DOHH2 (cell line): ENCODE data around the gene IFIH1.

Source experiments
- H3F3A ChIP-seq: fragments of 200-600 bp; sonication (generic), shearing (Covaris generic); 2 replicates; pipeline ENCODE4 v1.6.0; 2016; ENCODE audit warnings: antibody characterized with exemption, mild to moderate bottlenecking; ENCODE audit not compliant: control insufficient read depth, insufficient read depth
- H3K27ac ChIP-seq: fragments of 200-600 bp; sonication (generic); 2 replicates; pipeline ENCODE4 v1.5.1; 2014; ENCODE audit warnings: low read depth, mild to moderate bottlenecking, low read length, moderate library complexity
- H3K27me3 ChIP-seq: fragments of 200-600 bp; sonication (generic); 2 replicates; pipeline ENCODE4 v1.6.1; 2014; ENCODE audit warnings: mild to moderate bottlenecking, low read length, mixed read lengths; ENCODE audit not compliant: control insufficient read depth
- H3K36me3 ChIP-seq: fragments of 200-600 bp; sonication (generic); 2 replicates; pipeline ENCODE4 v1.6.1; 2014; ENCODE audit warnings: mild to moderate bottlenecking, low read length, moderate library complexity, mixed read lengths; ENCODE audit not compliant: control insufficient read depth
- H3K4me1 ChIP-seq: fragments of 200-600 bp; sonication (generic); 2 replicates; pipeline ENCODE4 v1.6.1; 2014; ENCODE audit warnings: mild to moderate bottlenecking, low read length, mixed read lengths; ENCODE audit not compliant: control insufficient read depth
- H3K4me2 ChIP-seq: fragments of 200-600 bp; sonication (generic); 2 replicates; pipeline ENCODE4 v1.6.0; 2014; ENCODE audit warnings: mild to moderate bottlenecking, low read length, moderate library complexity
- H3K4me3 ChIP-seq: fragments of 200-600 bp; sonication (generic); 2 replicates; pipeline ENCODE4 v1.5.1; 2014; ENCODE audit warnings: mild to moderate bottlenecking, low read length, mixed read lengths
- H3K79me2 ChIP-seq: fragments of 200-600 bp; sonication (generic); 2 replicates; pipeline ENCODE4 v1.6.1; 2014; ENCODE audit warnings: mild to moderate bottlenecking, low read length, mixed read lengths; ENCODE audit not compliant: control insufficient read depth
- H3K9me2 ChIP-seq: fragments of 200-600 bp; sonication (generic); replicated peaks from 2 replicates; pipeline ENCODE4 v1.6.1; 2014; ENCODE audit warnings: mild to moderate bottlenecking, low read length, mixed read lengths; ENCODE audit not compliant: control insufficient read depth
- H3K9me3 ChIP-seq: fragments of 200-600 bp; sonication (generic); 2 replicates; pipeline ENCODE4 v1.6.1; 2014; ENCODE audit warnings: antibody characterized with exemption, low read length, mixed read lengths; ENCODE audit not compliant: control insufficient read depth, insufficient read depth
- H4K20me1 ChIP-seq: fragments of 200-600 bp; sonication (generic); 2 replicates; pipeline ENCODE4 v1.6.0; 2014; ENCODE audit warnings: low read depth, mild to moderate bottlenecking, antibody characterized with exemption, low read length, moderate library complexity; ENCODE audit not compliant: control insufficient read depth, insufficient read depth
- EZH2phosphoT487 ChIP-seq: fragments of 200-600 bp; sonication (generic); IDR thresholded peaks from 2 replicates; pipeline ENCODE4 v1.6.1; 2017; ENCODE audit warnings: borderline replicate concordance, mild to moderate bottlenecking, antibody characterized with exemption, low read length, moderate library complexity, mixed read lengths
- TF ChIP-seq, protein P1 (sequence below): fragments of 200-600 bp; sonication (generic); IDR thresholded peaks from one replicate; pipeline ENCODE4 v1.5.1; 2014; ENCODE audit warnings: antibody characterized with exemption, mild to moderate bottlenecking, low read depth, low read length; ENCODE audit not compliant: poor library complexity, severe bottlenecking

IFIH1 gene

DNA sequence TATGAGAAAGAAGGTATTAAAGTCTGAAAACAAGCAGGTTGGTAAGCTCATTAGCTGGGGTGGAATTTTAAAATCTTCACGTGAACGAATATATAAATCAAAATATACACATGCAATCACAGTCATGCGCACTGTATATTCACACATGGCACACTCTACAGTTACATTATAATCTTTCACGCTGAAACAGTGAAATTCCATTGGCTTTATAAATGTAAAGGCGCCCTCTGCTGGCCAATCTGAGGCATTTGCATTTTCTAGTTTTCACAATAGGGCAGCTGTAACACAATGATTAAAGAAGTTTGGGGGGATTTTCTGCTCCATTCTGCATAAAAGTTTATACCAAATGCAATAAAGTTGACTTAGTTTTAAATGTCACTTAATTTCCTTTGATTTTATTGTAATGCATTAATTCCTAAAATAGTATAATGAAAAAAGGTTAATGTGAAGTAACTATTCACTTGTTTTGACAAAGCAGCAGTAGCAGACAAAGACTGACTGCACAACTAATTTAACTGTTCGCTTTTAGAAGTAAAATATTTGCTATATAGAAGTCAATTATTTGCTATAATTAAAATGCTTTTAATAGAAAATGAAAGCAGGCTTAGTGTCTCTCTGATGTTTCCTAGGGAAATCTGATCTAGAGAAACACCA is 17.2 kb downstream of the IFIH1 start:
- no peaks in the 10 kb centered on the region for H3K79me2 ChIP-seq
- H3K27ac ChIP-seq = no peak overlapping the region
- TF ChIP-seq, protein P1, sequence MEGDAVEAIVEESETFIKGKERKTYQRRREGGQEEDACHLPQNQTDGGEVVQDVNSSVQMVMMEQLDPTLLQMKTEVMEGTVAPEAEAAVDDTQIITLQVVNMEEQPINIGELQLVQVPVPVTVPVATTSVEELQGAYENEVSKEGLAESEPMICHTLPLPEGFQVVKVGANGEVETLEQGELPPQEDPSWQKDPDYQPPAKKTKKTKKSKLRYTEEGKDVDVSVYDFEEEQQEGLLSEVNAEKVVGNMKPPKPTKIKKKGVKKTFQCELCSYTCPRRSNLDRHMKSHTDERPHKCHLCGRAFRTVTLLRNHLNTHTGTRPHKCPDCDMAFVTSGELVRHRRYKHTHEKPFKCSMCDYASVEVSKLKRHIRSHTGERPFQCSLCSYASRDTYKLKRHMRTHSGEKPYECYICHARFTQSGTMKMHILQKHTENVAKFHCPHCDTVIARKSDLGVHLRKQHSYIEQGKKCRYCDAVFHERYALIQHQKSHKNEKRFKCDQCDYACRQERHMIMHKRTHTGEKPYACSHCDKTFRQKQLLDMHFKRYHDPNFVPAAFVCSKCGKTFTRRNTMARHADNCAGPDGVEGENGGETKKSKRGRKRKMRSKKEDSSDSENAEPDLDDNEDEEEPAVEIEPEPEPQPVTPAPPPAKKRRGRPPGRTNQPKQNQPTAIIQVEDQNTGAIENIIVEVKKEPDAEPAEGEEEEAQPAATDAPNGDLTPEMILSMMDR = peak; percentile 90
- TF ChIP-seq EZH2phosphoT487 = no peak
- H3K9me3 ChIP-seq = no peaks in the 10 kb centered on the region
- no peaks in the 10 kb centered on the region for H3K36me3 ChIP-seq
- no peaks in the 10 kb centered on the region for H3K4me1 ChIP-seq
- no peaks in the 10 kb centered on the region for H3K27me3 ChIP-seq
- no peak overlapping the region for H3K4me3 ChIP-seq
- H3K4me2 ChIP-seq = peak overlapping the region; percentile 27; the same call in 1 of the 2 replicates
- H3F3A ChIP-seq = no peaks in the 10 kb centered on the region
- no peaks in the 10 kb centered on the region for H3K9me2 ChIP-seq
- no peaks in the 10 kb centered on the region for H4K20me1 ChIP-seq

DNA sequence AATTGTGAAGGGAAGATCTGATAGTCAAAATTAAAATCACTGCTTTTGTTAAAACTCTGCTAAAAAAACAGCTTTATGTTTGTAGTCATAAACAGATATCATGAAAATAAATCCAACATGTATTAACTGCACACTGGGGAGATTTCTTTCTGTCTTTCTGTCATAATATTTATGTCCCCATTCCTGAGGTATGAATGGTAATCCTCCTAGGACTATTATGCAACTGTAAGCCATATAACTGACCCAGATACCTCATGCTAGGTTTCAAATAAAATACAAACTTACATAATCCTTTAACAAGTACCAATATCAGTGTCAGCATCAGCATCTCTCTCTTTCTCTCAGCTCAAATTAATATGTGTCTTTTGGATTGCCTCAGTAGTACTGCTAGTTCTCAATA is 18.2 kb downstream of the IFIH1 start:
- H3K27me3 ChIP-seq = no peaks in the 10 kb centered on the region
- H3K27ac ChIP-seq = no peak overlapping the region
- no peak overlapping the region for H3K4me3 ChIP-seq
- H4K20me1 ChIP-seq = no peaks in the 10 kb centered on the region
- H3K9me2 ChIP-seq = no peaks in the 10 kb centered on the region
- no peaks in the 10 kb centered on the region for H3K4me1 ChIP-seq
- TF ChIP-seq EZH2phosphoT487 = no peak
- TF ChIP-seq, protein P1 = no peak
- no peak overlapping the region for H3K4me2 ChIP-seq
- H3K9me3 ChIP-seq = no peaks in the 10 kb centered on the region
- H3K36me3 ChIP-seq = no peaks in the 10 kb centered on the region
- no peaks in the 10 kb centered on the region for H3K79me2 ChIP-seq
- H3F3A ChIP-seq = no peaks in the 10 kb centered on the region

DNA sequence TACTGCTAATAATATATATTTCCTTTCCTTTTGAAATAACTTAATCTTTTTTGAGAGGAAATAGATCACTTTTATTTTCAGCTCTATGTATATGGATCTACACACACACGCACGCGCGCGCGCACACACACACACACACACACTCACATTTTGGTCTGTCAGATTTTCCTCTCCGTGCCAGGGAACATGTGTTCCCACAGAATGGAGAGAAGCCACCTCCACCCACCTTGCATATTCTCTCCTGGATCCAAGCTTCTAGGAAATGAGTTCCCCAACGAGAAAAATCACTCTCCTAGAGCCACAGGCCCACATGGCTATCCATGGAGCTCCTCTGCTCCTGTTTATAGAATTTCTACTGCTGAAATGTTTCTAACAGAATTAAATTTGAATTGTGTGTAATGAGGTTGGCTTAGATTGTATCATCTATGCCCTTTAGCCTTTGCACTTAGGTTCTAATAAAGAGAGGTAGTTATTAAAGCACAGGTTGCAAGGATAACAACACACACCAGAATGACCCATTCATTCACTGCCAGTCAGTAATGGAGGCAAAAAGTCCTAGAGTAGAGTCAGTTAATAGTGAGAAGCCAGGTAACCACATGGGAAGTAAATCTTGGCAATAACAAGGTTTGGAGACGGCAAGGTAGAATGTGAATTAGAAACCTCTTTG is 19.7 kb downstream of the IFIH1 start:
- Histone ChIP-seq H3K4me2 (no peak overlapping the region), H3K4me3 (no peak overlapping the region), H3K27ac (no peak overlapping the region), H3K27me3 (no peaks in the 10 kb centered on the region), H3K36me3 (no peaks in the 10 kb centered on the region), H4K20me1 (no peaks in the 10 kb centered on the region), H3K9me2 (no peaks in the 10 kb centered on the region), H3F3A (no peaks in the 10 kb centered on the region), H3K4me1 (no peaks in the 10 kb centered on the region), H3K9me3 (no peaks in the 10 kb centered on the region), H3K79me2 (no peaks in the 10 kb centered on the region)
- no peak for TF ChIP-seq EZH2phosphoT487
- TF ChIP-seq, protein P1 = no peak
